A204.1 (cell line): ENCODE results near the gene LAMA3.
"Not testable (repeated sequence)": the region's sequence is repeated elsewhere in the genome, so short reads cannot be mapped to it uniquely, and the experiment has no call there.

Experiments used
- FAIRE-seq: peaks from 2 replicates; lab custom pipeline; 2012; peaks lifted over from hg19 to GRCh38; lab: Jason Lieb, UNC

The LAMA3 gene

DNA sequence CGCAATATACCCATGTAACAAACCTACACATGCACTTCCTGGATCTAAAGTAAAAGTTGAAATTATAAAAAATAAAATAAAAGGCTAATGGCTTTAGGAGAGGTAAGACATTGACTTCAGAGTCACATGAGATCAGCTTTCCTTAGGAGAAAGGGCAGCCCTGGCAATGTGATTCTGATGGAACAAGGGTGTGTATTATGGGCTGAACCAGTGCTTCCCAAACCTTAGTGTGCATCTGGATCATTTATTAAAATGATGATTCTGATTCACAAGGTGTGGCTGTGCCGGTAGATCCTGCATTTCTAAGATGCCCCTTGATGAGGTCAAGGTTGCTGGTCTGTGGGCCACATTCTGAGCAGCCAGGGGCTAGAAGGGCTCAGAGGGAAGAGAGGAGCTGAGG lies 42.6 kb downstream of the LAMA3 start:
- FAIRE-seq: no peak

- no peak for FAIRE-seq
Observed at GRCh38 chr18:23732439-23732838, 43.2 kb downstream of the LAMA3 start.

GRCh38 chr18:23733265-23733664 lies 44.0 kb downstream of the LAMA3 start:
- not testable (repeated sequence) for FAIRE-seq

GRCh38 chr18:23733895-23734294 lies 44.6 kb downstream of the LAMA3 start:
- no peak for FAIRE-seq

- no peak for FAIRE-seq
Observed at GRCh38 chr18:23735021-23735464, 45.8 kb downstream of the LAMA3 start.

GRCh38 chr18:23737578-23737977 lies 48.3 kb downstream of the LAMA3 start:
- no peak for FAIRE-seq

- no peak for FAIRE-seq
Observed at GRCh38 chr18:23738151-23738550, 48.9 kb downstream of the LAMA3 start.

DNA sequence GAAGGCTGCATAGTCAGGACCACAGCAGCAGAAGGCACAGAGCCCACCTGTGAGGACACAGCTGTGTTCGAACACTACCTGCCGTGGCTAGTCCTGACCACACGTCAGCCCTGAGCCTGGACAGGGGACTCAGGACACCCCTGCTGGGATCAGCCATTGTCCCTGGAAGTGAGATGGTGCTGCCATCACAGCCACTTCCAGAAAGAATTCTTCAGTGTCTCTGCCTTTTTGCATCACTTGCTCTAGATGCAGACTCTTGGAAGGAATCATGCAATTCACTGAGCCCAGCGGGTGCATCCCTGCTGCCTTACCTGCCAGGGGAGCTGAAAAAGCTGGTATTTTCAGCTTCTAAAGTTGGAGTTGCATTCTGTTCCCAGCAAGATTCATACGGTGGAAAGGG lies 49.3 kb downstream of the LAMA3 start:
- no peak for FAIRE-seq

- FAIRE-seq: no peak
Observed at GRCh38 chr18:23740105-23740830, 51.0 kb downstream of the LAMA3 start.

DNA sequence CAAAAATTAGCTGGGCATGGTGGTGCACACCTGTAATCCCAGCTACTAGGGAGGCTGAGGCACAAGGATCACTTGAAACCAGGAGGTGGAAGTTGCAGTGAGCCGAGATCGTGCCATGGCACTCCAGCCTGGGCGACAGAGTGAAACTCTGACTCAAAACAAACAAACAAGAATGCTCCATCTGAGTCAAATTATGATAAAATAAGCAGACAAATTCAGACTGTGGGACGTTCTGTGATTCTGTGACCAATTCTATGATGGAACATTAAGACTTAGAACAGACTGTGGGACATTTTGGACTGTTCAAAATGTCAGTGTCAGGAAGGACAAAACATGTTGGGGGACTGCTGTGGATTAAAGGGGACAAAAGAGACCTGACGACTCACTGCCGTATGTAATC lies 52.7 kb downstream of the LAMA3 start:
- not testable (repeated sequence) for FAIRE-seq

DNA sequence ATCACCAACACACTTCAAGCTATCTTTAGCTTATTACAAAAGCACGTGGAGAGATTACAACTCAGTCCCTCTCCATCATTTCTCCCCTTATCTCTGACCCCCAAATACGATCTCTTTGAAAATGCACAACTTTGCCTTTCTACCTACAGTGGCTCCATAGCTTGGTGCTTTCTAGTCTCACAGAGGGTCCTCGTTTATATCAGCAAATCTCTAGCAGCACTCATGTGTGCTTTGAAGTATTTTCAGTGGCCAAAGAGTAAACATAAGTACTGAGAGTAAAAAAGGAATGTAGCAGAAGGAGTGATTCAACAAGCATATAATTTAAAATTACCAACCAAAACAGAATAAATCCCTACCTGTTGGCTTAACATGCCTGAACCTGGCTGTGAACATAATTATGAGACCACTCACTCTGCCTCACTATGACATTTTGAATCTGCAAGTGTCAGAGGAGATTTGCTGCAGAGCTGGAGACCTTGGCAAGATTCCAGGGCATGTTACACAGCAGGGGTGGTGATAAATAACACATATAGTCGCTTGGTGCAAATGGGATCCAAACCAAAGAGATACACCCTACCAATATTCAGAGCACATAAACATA lies 54.6 kb downstream of the LAMA3 start:
- no peak for FAIRE-seq

DNA sequence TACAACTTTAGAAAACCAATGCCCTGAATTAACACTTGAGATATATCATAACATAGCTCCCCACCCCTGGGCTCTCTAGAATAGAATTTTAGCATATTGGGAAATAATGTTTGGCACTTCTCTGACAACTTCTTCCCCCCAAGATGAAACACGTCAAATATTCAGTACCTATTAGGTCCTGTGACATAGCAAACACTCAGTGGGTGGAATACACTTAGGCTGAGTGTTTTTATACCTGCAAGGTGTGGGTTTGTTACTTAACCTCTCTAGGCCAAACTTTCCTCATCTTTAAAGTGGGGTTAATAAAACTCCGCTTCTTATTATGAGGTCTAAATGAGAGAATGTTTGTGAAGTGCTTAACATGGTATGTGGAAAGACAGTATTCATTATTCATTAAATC lies 56.1 kb downstream of the LAMA3 start:
- FAIRE-seq: no peak

- FAIRE-seq: no peak
Observed at GRCh38 chr18:23746851-23747250, 57.6 kb downstream of the LAMA3 start.

GRCh38 chr18:23752363-23752762 lies 63.1 kb downstream of the LAMA3 start:
- FAIRE-seq: no peak

GRCh38 chr18:23752796-23753195 lies 63.5 kb downstream of the LAMA3 start:
- FAIRE-seq: no peak

DNA sequence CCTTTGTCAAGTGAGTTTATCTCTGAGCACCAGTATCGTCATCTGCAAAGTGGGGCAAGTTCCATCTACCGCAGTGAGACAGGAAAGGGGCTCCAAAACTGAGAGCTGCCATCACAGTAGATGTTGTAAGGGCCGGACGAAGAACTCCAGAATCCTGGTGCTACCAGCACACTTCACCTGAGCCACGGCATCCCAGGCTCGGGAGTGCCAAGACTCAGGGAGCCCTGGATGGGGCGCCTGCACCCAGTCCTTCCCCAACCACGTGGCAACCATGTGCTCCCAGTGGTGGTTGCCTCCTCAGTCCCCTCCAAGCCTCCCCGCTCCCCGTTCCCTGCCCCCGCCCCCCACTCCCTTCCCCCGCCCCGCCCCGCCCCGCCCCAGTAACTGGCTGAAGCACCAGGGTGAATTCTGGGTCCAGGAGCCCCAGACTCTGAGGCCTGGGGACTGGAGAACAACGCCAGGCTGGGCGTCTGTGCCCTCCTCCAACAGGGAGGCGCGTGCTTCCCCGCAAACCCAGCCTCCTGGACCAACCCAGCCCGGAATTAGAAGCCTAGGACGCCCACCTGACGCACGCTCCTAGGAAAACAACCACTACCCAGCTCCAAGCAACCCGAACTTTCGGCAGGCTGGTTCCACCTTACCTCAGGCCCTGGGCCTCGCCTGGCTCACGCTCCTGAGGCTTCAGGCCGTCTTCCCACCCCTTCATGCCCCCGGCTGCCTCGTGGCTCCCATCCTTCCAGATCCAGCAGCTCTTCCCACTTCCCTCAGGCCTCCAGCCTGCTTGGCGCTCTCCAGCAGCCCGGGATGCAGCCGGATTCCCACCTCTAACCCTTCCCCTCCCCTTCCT lies 67.6 kb downstream of the LAMA3 start:
- FAIRE-seq: no peak

DNA sequence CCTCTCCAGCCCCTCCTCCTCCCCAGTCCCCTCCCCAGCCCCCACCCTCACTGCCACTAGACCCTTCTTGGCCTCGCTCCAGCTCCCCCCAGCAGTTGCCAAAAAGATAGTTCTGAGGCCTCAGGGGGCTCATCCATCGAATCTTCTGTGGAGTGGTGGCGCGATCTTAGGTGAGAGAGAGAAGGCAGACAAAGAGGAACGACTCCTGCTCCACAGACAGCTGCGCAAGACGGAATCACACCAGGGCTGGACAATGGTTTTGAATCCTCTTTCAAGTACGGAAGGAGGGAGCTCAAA lies 68.1 kb downstream of the LAMA3 start:
- FAIRE-seq: no peak

- no peak for FAIRE-seq
Observed at GRCh38 chr18:23758281-23758680, 69.0 kb downstream of the LAMA3 start.

DNA sequence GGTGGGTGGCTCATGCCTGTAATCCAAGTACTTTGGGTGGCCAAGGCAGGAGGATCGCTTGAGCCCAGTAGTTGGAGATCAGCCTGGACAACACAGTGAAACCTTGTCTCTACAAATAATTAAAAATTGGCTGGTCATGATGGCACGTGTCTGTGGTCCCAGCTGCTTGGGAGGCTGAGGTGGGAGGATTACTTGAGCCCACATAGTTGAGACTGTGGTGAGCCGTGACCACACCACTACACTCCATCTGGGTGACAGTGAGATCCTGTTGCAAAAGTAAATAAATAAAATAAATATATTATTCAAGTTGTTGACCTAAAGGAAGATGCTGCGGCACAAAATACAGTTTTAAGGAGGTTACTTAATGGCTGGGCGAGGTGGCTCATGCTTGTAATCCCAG lies 72.7 kb downstream of the LAMA3 start:
- FAIRE-seq: no peak

GRCh38 chr18:23763343-23763742 lies 74.1 kb downstream of the LAMA3 start:
- no peak for FAIRE-seq

- FAIRE-seq: no peak
Observed at GRCh38 chr18:23765931-23766330, 76.7 kb downstream of the LAMA3 start.

GRCh38 chr18:23772327-23773024 lies 83.2 kb downstream of the LAMA3 start:
- FAIRE-seq: no peak

DNA sequence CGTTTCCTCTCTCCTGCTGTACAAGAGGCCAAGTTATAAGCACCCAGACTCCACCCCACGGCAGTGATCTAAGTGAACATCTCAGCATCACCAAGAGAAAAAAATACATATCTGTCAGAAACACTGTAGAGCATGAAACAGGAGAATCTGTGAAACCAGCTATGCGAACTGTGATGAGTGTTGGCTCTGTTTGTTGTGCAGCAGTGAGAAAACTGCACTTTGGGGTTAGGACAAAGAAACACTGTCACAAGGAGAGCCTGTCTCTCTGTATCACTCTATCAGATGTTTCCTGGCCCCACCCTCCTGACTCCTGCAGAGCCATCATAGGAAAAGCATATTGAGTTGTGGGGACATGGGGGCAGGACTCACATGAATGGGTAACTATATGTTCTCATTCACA lies 87.1 kb downstream of the LAMA3 start:
- FAIRE-seq: no peak
